Measurements from ENCODE around the gene IARS1. TPM values are rescaled to one million over a fixed set of nuclear protein-coding genes. Genes with fewer than 3 reads are reported as not detected.

IARS1 gene
- total RNA-seq, 2 experiments from 2014 or later = 49.8 to 56.8 TPM

DNA sequence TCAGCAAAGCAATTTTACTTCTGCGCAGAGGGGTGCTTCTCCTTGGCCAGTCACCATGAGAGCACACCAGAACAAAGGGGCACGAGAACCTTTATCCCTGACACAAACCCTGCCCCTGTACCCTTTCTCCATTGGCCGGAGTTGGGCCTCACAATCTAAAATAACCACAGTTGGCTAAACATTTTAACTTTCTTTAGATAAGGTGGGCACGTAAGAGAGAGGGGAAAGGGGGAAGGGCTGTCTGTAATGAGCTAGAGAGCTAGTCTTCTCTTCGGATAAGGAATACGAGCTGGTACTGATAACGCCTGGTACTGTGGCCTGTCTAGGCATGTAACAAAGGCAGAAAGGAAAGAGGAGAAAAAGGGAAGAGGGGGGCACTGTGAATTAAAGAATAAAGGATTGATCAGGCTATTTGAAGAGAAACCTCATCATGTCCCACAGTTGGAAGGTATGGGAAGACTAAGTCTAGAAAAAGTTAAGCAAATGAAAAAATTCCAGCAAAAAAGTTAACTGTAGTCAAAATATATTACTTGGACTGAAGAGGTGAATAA lies 1.8 kb upstream of the IARS1 start:
- peaks cover 59% of the 10 kb centered on the region for H3K4me1 Mint-ChIP-seq (ENCODE audit: low read depth)
- DNase-seq = no peak
- H3K4me3 Mint-ChIP-seq = peak overlapping the region; percentile 52
- ATAC-seq (ENCODE audit: poor library complexity) = no peak
- no peak overlapping the region for H3K4me3 ChIP-seq (ENCODE audit: low read length)
- intact Hi-C loops (cut with DNase I, micrococcal nuclease) = loop anchor here in 1 of 2 experiments (10.0 kb wide), 5 partner anchors 469 to 1959 kb away; partner anchors contain the start of genes BICD2, FAM120A, FAM120AOS and ZNF169
- POLR2A ChIA-PET = interaction anchor here (1.0 kb wide), 1 partner anchor 375 kb away, joined by 3 read pairs; the partner anchor contains the start of gene IPPK
- CTCF ChIA-PET = no interaction called here
- H3K36me3 ChIP-seq (ENCODE audit: insufficient read depth, low read length) = peaks cover 34% of the 10 kb centered on the region
- no peaks in the 10 kb centered on the region for H3K27me3 Mint-ChIP-seq
- H3K27ac ChIP-seq (ENCODE audit: low read depth in 1 of 2, low read length in 2 of 2) = no peak overlapping the region
- H3K9me3 Mint-ChIP-seq = no peaks in the 10 kb centered on the region
- TF ChIP-seq, protein P1, sequence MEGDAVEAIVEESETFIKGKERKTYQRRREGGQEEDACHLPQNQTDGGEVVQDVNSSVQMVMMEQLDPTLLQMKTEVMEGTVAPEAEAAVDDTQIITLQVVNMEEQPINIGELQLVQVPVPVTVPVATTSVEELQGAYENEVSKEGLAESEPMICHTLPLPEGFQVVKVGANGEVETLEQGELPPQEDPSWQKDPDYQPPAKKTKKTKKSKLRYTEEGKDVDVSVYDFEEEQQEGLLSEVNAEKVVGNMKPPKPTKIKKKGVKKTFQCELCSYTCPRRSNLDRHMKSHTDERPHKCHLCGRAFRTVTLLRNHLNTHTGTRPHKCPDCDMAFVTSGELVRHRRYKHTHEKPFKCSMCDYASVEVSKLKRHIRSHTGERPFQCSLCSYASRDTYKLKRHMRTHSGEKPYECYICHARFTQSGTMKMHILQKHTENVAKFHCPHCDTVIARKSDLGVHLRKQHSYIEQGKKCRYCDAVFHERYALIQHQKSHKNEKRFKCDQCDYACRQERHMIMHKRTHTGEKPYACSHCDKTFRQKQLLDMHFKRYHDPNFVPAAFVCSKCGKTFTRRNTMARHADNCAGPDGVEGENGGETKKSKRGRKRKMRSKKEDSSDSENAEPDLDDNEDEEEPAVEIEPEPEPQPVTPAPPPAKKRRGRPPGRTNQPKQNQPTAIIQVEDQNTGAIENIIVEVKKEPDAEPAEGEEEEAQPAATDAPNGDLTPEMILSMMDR (IDR thresholded peaks at IDR 0.05) = no peak
- H3K27ac Mint-ChIP-seq = peak overlapping the region; percentile 86
- peaks cover 25% of the 10 kb centered on the region for H3K4me1 ChIP-seq (ENCODE audit: insufficient read depth, low read length)
- H3K9me3 ChIP-seq (ENCODE audit: control insufficient read depth in 1 of 2, insufficient read depth in 1 of 2, low read length in 2 of 2) = no peaks in the 10 kb centered on the region
- H3K27me3 ChIP-seq (ENCODE audit: control insufficient read depth in 1 of 2, insufficient read depth in 2 of 2, low read length in 2 of 2) = no peaks in the 10 kb centered on the region
- peaks cover 50% of the 10 kb centered on the region for H3K36me3 Mint-ChIP-seq (ENCODE audit: low read depth)

GRCh38 chr9:92294297-92294676 lies 790 bp upstream of the IARS1 start:
- CTCF ChIA-PET = no interaction called here
- H3K4me3 ChIP-seq (ENCODE audit: low read length) = peak overlapping the region; percentile 70
- peaks cover 69% of the 10 kb centered on the region for H3K4me1 Mint-ChIP-seq (ENCODE audit: low read depth)

DNA sequence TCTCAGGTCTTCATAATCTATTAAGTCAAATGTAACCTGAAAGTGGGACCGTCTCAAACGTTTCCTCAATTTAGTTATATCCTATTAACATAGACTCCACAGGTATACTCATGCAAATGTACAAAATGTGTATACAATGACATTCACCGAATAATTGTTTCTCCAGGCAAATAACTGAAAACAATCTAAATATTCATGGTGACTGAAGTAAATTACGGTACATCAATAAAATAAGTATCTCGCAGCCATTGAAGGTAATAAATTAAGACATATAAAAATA lies 482 bp downstream of the IARS1 start:
- no peak for DNase-seq
- H3K9me3 Mint-ChIP-seq = no peaks in the 10 kb centered on the region

More at GRCh38 chr9:92294297-92294676, 790 bp upstream of the IARS1 start:
- DNase-seq (peak in 4 of 14 experiments; percentile 1 to 28 (median 15)), ATAC-seq (ENCODE audit: poor library complexity) (no peak)
- intact Hi-C loops (cut with DNase I, micrococcal nuclease) = loop anchor here in 1 of 2 experiments (5.0 to 10.0 kb wide), 7 partner anchors 177 to 1961 kb away; partner anchors contain the start of genes BICD2, FAM120A, FAM120AOS and IPPK
- H3K4me3 Mint-ChIP-seq = peak overlapping the region; percentile 98
- TF ChIP-seq, protein P1 (IDR thresholded peaks at IDR 0.05) = no peak
- peaks cover 52% of the 10 kb centered on the region for H3K36me3 Mint-ChIP-seq (ENCODE audit: low read depth)
- POLR2A ChIA-PET = interaction anchor here (0.6 to 1.0 kb wide), 3 partner anchors 31 to 376 kb away, joined by 3 to 4 read pairs (median 3); partner anchors contain the start of genes CENPP and IPPK
- H3K9me3 ChIP-seq (ENCODE audit: control insufficient read depth in 1 of 2, insufficient read depth in 1 of 2, low read length in 2 of 2) = no peaks in the 10 kb centered on the region
- H3K4me1 ChIP-seq (ENCODE audit: insufficient read depth, low read length) = peaks cover 25% of the 10 kb centered on the region
- no peaks in the 10 kb centered on the region for H3K27me3 ChIP-seq (ENCODE audit: control insufficient read depth in 1 of 2, insufficient read depth in 2 of 2, low read length in 2 of 2)
- H3K36me3 ChIP-seq (ENCODE audit: insufficient read depth, low read length) = peaks cover 24% of the 10 kb centered on the region
- H3K27me3 Mint-ChIP-seq = no peaks in the 10 kb centered on the region
- H3K9me3 Mint-ChIP-seq = no peaks in the 10 kb centered on the region
- H3K27ac ChIP-seq (ENCODE audit: low read depth in 1 of 2, low read length in 2 of 2) = peak overlapping the region; percentile 73 to 74
- peak overlapping the region; percentile 97 for H3K27ac Mint-ChIP-seq

More for the DNA sequence above, 482 bp downstream of the IARS1 start:
- CTCF ChIA-PET = no interaction called here
- peak overlapping the region; percentile 97 for H3K27ac Mint-ChIP-seq
- POLR2A ChIA-PET = interaction anchor here (2.2 kb wide), 1 partner anchor 33 kb away, joined by 11 read pairs; the partner anchor contains the start of genes CENPP and NOL8
- Histone ChIP-seq H3K4me1 (ENCODE audit: insufficient read depth, low read length) (peaks cover 25% of the 10 kb centered on the region), H3K27ac (ENCODE audit: low read depth in 1 of 2, low read length in 2 of 2) (peak overlapping the region in 1 of 2 donors; percentile 73), H3K36me3 (ENCODE audit: insufficient read depth, low read length) (peaks cover 20% of the 10 kb centered on the region), H3K9me3 (ENCODE audit: control insufficient read depth in 1 of 2, insufficient read depth in 1 of 2, low read length in 2 of 2) (no peaks in the 10 kb centered on the region), H3K4me3 (ENCODE audit: low read length) (peak overlapping the region; percentile 70), H3K27me3 (ENCODE audit: control insufficient read depth in 1 of 2, insufficient read depth in 2 of 2, low read length in 2 of 2) (no peaks in the 10 kb centered on the region)
- intact Hi-C loops (cut with DNase I, micrococcal nuclease) = loop anchor here (1.0 to 10.0 kb wide), 9 partner anchors 32 to 1962 kb away; partner anchors contain the start of genes CENPP (in 2 of the 2), NOL8 (in 2 of the 2), BICD2 (in 1 of the 2) and FAM120A (in 1 of the 2)
- no peaks in the 10 kb centered on the region for H3K27me3 Mint-ChIP-seq
- peak overlapping the region; percentile 98 for H3K4me3 Mint-ChIP-seq
- H3K36me3 Mint-ChIP-seq (ENCODE audit: low read depth) = peaks cover 48% of the 10 kb centered on the region
- no peak for ATAC-seq (ENCODE audit: poor library complexity)
- TF ChIP-seq, protein P1 (IDR thresholded peaks at IDR 0.05) = no peak
- peaks cover 75% of the 10 kb centered on the region for H3K4me1 Mint-ChIP-seq (ENCODE audit: low read depth)

All from CD4-positive, alpha-beta T cell (primary cell).